Activated naive CD8-positive, alpha-beta T cell treated with anti-CD3 and anti-CD28 coated beads for 36 hours (primary cell): Measurements from ENCODE around the gene SPTSSA. TPM values are rescaled to one million over a fixed set of nuclear protein-coding genes. Genes with fewer than 3 reads are reported as not detected.
A peak's percentile ranks its signal among the peaks of the same experiment; 100 is the strongest.
"Not testable (repeated sequence)": the region's sequence is repeated elsewhere in the genome, so short reads cannot be mapped to it uniquely, and the experiment has no call there.

ENCODE experiments used
- DNase-seq: peaks from one replicate; pipeline ENCODE4 v3.0.0; 2021
- H3K27ac Mint-ChIP-seq: one replicate; pipeline ENCODE4 v1.8.0; 2022; ENCODE audit warnings: mild to moderate bottlenecking, moderate library complexity, mixed read lengths
- H3K27me3 Mint-ChIP-seq: one replicate; pipeline ENCODE4 v1.8.0; 2022; ENCODE audit warnings: mild to moderate bottlenecking, mixed read lengths
- H3K36me3 Mint-ChIP-seq: one replicate; pipeline ENCODE4 v1.8.0; 2021; ENCODE audit warnings: mild to moderate bottlenecking, mixed read lengths
- H3K4me1 Mint-ChIP-seq: one replicate; pipeline ENCODE4 v1.8.0; 2021; ENCODE audit warnings: mixed read lengths
- H3K4me3 Mint-ChIP-seq: one replicate; pipeline ENCODE4 v1.8.0; 2022; ENCODE audit warnings: mild to moderate bottlenecking, moderate library complexity, mixed read lengths
- H3K9me3 Mint-ChIP-seq: one replicate; pipeline ENCODE4 v1.8.0; 2022; ENCODE audit warnings: mixed read lengths
- total RNA-seq, 2 experiments: library from RNA; stranded (reverse); gene quantifications; one replicate each; pipeline ENCODE4 v1.2.3, GENCODE V29; 2021

The SPTSSA gene
- total RNA-seq, 2 experiments from 2014 or later, result 13.0 to 13.5 TPM

DNA sequence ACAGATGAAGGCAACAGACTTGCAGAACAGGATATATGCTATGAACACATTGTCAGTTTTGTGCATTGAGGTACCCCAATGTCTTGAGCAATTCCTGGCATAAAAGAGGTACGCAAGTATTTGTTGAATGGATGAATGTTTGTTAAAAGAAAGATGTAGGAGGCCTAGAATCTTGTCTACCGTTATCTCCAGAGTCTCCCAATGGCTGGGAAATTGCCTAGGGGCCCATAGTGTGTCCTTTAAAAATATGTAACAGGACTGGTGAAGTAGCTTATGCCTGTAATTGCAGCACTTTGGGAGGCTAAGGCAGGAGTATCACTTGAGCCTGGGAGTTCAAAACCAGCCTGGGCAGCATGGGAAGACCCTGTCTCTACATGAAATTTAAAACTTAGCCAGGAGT, 20.4 kb upstream of the SPTSSA start:
- Mint-ChIP-seq H3K27me3 (no peaks in the 10 kb centered on the region), H3K4me3 (no peak overlapping the region), H3K4me1 (no peaks in the 10 kb centered on the region), H3K9me3 (no peaks in the 10 kb centered on the region), H3K27ac (no peak overlapping the region), H3K36me3 (no peaks in the 10 kb centered on the region)
- no peak for DNase-seq

DNA sequence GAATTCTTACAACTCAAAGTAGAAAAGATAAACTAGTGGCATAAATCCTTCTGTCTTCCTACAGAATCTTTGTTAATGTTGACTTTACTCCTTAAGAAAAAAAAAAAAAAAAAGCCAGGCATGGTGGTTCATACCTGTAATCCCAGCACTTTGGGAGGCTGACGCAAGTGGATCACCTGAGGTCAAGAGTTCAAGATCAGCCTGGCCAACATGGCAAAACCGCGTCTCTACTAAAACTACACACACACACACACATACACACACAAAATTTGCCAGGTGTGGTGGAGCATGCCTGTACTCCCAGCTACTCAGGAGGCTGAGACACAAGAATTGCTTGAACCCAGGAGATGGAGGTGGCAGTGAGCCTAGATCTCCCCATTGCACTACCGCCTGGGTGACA, 17.7 kb upstream of the SPTSSA start:
- Mint-ChIP-seq H3K27me3 (no peaks in the 10 kb centered on the region), H3K9me3 (no peaks in the 10 kb centered on the region), H3K27ac (no peak overlapping the region), H3K36me3 (no peaks in the 10 kb centered on the region), H3K4me1 (no peaks in the 10 kb centered on the region), H3K4me3 (no peak overlapping the region)
- no peak for DNase-seq

- H3K4me3 Mint-ChIP-seq, result no peak overlapping the region
- no peaks in the 10 kb centered on the region for H3K36me3 Mint-ChIP-seq
- no peak for DNase-seq
- H3K27me3 Mint-ChIP-seq, result no peaks in the 10 kb centered on the region
- no peaks in the 10 kb centered on the region for H3K4me1 Mint-ChIP-seq
- no peaks in the 10 kb centered on the region for H3K9me3 Mint-ChIP-seq
- no peak overlapping the region for H3K27ac Mint-ChIP-seq
These were observed 16.2 kb upstream of the SPTSSA start for GRCh38 chr14:34478261-34478660.

DNA sequence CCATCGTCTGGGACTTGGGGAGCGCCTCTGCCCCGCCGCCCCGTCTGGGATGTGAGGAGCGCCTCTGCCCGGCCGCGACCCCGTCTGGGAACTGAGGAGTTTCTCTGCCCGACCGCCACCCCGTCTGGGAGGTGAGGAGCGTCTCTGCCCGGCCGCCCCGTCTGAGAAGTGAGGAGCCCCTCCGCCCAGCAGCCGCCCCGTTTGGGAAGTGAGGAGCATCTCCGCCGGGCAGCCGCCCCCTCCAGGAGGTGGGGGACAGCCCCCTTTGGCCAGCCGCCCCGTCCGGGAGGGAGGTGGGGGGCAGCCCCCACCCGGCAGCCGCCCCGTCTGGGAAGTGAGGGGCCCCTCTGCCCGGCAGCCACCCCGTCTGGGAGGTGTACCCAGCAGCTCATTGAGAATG, 14.0 kb upstream of the SPTSSA start:
- not testable (repeated sequence) for H3K4me3 Mint-ChIP-seq, H3K27ac Mint-ChIP-seq, H3K36me3 Mint-ChIP-seq, H3K27me3 Mint-ChIP-seq, H3K9me3 Mint-ChIP-seq, H3K4me1 Mint-ChIP-seq, DNase-seq

DNA sequence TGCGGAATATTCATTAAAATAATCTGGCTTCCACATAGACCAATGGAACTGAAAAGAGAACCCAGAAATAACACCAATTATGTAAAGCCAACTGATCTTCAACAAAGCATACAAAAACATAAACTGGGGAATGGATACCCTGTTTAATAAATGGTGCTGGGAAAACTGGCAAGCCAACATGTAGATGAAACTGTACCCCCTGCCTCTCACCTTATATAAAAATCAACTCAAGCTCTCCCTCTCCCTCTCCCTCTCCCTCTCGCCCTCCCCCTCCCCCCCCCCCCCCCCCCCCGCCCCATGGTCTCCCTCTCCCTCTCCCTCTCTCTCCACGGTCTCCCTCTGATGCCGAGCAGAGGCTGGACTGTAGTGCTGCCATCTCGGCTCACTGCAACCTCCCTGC, 13.1 kb upstream of the SPTSSA start:
- Mint-ChIP-seq H3K36me3 (no peaks in the 10 kb centered on the region), H3K4me1 (no peaks in the 10 kb centered on the region), H3K27ac (no peak overlapping the region), H3K27me3 (no peaks in the 10 kb centered on the region), H3K9me3 (no peaks in the 10 kb centered on the region), H3K4me3 (no peak overlapping the region)
- no peak for DNase-seq

DNA sequence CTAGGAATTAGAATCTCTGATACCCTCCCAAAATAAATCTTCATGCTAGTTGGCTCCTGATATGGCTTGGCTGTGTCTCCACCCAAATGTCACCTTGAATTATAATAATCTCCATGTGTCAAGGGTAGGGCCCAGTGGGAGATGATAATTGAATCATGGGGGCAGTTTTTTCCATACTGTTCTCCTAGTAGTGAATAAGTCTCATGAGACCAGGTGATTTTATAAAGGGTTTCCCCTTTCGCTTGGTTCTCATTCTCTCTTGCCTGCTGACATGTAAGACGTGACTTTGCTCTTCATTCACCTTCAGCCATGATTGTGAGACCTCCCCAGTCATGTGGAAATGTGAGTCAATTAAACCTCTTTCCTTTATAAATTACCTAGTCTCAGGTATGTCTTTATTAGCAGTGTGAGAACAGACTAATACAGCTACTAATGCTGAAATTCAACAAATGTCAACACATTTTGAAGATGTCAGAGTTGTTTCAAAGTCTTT, 12.2 kb upstream of the SPTSSA start:
- Mint-ChIP-seq H3K36me3 (no peaks in the 10 kb centered on the region), H3K27me3 (no peaks in the 10 kb centered on the region)

GRCh38 chr14:34472706-34473279, 10.8 kb upstream of the SPTSSA start:
- no peaks in the 10 kb centered on the region for H3K27me3 Mint-ChIP-seq
- H3K27ac Mint-ChIP-seq, result no peak overlapping the region
- no peaks in the 10 kb centered on the region for H3K36me3 Mint-ChIP-seq
- H3K9me3 Mint-ChIP-seq, result no peaks in the 10 kb centered on the region
- no peaks in the 10 kb centered on the region for H3K4me1 Mint-ChIP-seq
- no peak overlapping the region for H3K4me3 Mint-ChIP-seq
- DNase-seq, result no peak

More for the DNA sequence above, 12.2 kb upstream of the SPTSSA start:
- H3K9me3 Mint-ChIP-seq, result no peaks in the 10 kb centered on the region
- no peak for DNase-seq
- H3K27ac Mint-ChIP-seq, result no peak overlapping the region
- no peaks in the 10 kb centered on the region for H3K4me1 Mint-ChIP-seq
- no peak overlapping the region for H3K4me3 Mint-ChIP-seq

GRCh38 chr14:34470319-34470718, 8.3 kb upstream of the SPTSSA start:
- no peaks in the 10 kb centered on the region for H3K4me1 Mint-ChIP-seq
- no peak for DNase-seq
- H3K9me3 Mint-ChIP-seq, result no peaks in the 10 kb centered on the region
- no peaks in the 10 kb centered on the region for H3K27me3 Mint-ChIP-seq
- H3K4me3 Mint-ChIP-seq, result no peak overlapping the region
- no peaks in the 10 kb centered on the region for H3K36me3 Mint-ChIP-seq
- H3K27ac Mint-ChIP-seq, result no peak overlapping the region

DNA sequence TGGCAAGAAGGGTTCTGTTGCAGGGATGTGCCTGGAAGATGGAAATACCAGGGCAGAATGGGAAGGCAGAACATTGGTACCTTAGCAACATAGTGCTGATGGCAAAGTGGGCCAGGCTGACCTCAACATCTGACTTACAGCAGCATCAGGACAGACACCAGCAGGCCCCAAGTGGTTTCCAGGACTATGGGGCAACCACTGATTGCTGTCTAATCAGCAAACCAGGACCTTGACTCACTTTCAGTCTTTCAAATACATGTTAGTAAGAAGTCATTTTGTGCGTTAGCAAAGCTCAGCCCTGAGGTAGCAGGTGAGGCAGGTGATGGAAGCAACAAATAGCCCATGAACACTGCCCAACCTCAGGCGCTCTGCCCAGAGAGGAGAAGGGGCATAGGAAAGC, 4.7 kb upstream of the SPTSSA start:
- Mint-ChIP-seq H3K27me3 (no peaks in the 10 kb centered on the region), H3K4me1 (no peaks in the 10 kb centered on the region), H3K9me3 (no peaks in the 10 kb centered on the region), H3K27ac (no peak overlapping the region), H3K4me3 (no peak overlapping the region), H3K36me3 (no peaks in the 10 kb centered on the region)
- DNase-seq, result no peak

GRCh38 chr14:34465069-34465859, 3.2 kb upstream of the SPTSSA start:
- Mint-ChIP-seq H3K27ac (no peak overlapping the region), H3K4me1 (peaks cover 10% of the 10 kb centered on the region), H3K4me3 (no peak overlapping the region), H3K9me3 (no peaks in the 10 kb centered on the region), H3K36me3 (no peaks in the 10 kb centered on the region), H3K27me3 (no peaks in the 10 kb centered on the region)
- DNase-seq, result no peak

- peaks cover 11% of the 10 kb centered on the region for H3K4me1 Mint-ChIP-seq
- H3K27ac Mint-ChIP-seq, result no peak overlapping the region
- no peaks in the 10 kb centered on the region for H3K9me3 Mint-ChIP-seq
- DNase-seq, result no peak
- no peaks in the 10 kb centered on the region for H3K27me3 Mint-ChIP-seq
- H3K36me3 Mint-ChIP-seq, result no peaks in the 10 kb centered on the region
- no peak overlapping the region for H3K4me3 Mint-ChIP-seq
These were observed 1.5 kb upstream of the SPTSSA start for GRCh38 chr14:34463598-34463961.

- peak; percentile 13 for DNase-seq
- Mint-ChIP-seq H3K9me3 (no peaks in the 10 kb centered on the region), H3K4me1 (peaks cover 11% of the 10 kb centered on the region), H3K27me3 (no peaks in the 10 kb centered on the region), H3K36me3 (no peaks in the 10 kb centered on the region), H3K4me3 (peak overlapping the region; percentile 95), H3K27ac (peak overlapping the region; percentile 87)
These were observed 507 bp downstream of the SPTSSA start for GRCh38 chr14:34461334-34462131.

DNA sequence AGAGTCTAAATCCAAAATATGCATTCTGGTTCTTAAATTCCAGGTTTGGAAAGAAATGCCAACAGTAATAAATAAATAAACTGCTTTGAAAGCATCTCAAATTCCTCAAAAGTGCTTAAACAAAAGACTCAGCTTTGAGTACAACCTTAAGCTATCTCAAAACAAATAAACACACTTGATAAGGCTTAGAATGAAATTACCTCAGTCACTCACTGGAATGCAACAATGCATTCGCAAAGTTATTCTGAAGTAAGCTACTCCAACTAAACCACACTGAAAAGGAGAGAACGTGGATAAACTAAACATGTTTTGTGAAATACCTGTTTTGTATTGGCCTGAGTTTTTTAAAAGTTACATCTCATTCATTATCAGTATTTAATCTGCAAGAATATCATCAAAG, 1.2 kb downstream of the SPTSSA start:
- no peak for DNase-seq
- H3K27me3 Mint-ChIP-seq, result no peaks in the 10 kb centered on the region
- H3K4me3 Mint-ChIP-seq, result peak overlapping the region; percentile 95
- H3K27ac Mint-ChIP-seq, result no peak overlapping the region
- H3K36me3 Mint-ChIP-seq, result no peaks in the 10 kb centered on the region
- H3K9me3 Mint-ChIP-seq, result no peaks in the 10 kb centered on the region
- H3K4me1 Mint-ChIP-seq, result peaks cover 11% of the 10 kb centered on the region

- Mint-ChIP-seq H3K27ac (no peak overlapping the region), H3K36me3 (no peaks in the 10 kb centered on the region), H3K27me3 (no peaks in the 10 kb centered on the region), H3K4me1 (peaks cover 11% of the 10 kb centered on the region), H3K9me3 (no peaks in the 10 kb centered on the region), H3K4me3 (peak overlapping the region; percentile 95)
- DNase-seq, result no peak
These were observed 1.7 kb downstream of the SPTSSA start for GRCh38 chr14:34460295-34460694.

DNA sequence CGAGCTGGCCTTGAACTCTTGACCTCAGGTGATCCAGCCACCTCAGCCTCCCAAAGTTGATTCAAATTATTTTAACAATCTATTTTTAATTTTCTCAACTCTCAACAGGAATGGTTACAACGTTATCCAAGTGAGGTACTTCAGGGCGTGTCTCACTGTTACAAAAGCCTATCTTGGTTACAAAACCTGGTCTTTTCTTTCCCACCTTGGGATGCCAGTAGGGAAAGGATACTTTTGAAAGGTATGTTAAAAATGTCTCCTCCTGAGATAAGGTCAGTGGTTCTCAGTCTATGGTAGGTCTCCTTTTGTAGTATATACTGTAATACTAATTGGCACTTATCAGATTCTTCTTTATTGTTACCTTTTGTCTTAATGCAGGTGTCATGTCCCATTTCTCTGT, 4.9 kb downstream of the SPTSSA start:
- no peak overlapping the region for H3K27ac Mint-ChIP-seq
- no peak overlapping the region for H3K4me3 Mint-ChIP-seq
- H3K27me3 Mint-ChIP-seq, result no peaks in the 10 kb centered on the region
- DNase-seq, result no peak
- peaks cover 11% of the 10 kb centered on the region for H3K4me1 Mint-ChIP-seq
- H3K36me3 Mint-ChIP-seq, result peaks cover 7% of the 10 kb centered on the region
- H3K9me3 Mint-ChIP-seq, result no peaks in the 10 kb centered on the region
